Subcutaneous adipose tissue (tissue), 4 donors: ENCODE data around the gene KCTD18. TPM values are rescaled to one million over a fixed set of nuclear protein-coding genes. Genes with fewer than 3 reads are reported as not detected.

Source experiments
- CTCF ChIP-seq: fragments of 450-650 bp; IDR thresholded peaks from one replicate; pipeline ENCODE4 v1.5.1; 2016; ENCODE audit warnings: low read depth, mild to moderate bottlenecking, control low read depth, antibody characterized with exemption, moderate library complexity
- total RNA-seq, 4 donors: library from RNA; depleted of rRNA; stranded (reverse); fragments of >200 nt; gene quantifications; one replicate each; pipeline ENCODE4 v1.1.0, GENCODE V29; 2016

Gene KCTD18
- total RNA-seq, result 10 to 100 TPM; 18.9 to 26.0 (median 22.1) TPM

DNA sequence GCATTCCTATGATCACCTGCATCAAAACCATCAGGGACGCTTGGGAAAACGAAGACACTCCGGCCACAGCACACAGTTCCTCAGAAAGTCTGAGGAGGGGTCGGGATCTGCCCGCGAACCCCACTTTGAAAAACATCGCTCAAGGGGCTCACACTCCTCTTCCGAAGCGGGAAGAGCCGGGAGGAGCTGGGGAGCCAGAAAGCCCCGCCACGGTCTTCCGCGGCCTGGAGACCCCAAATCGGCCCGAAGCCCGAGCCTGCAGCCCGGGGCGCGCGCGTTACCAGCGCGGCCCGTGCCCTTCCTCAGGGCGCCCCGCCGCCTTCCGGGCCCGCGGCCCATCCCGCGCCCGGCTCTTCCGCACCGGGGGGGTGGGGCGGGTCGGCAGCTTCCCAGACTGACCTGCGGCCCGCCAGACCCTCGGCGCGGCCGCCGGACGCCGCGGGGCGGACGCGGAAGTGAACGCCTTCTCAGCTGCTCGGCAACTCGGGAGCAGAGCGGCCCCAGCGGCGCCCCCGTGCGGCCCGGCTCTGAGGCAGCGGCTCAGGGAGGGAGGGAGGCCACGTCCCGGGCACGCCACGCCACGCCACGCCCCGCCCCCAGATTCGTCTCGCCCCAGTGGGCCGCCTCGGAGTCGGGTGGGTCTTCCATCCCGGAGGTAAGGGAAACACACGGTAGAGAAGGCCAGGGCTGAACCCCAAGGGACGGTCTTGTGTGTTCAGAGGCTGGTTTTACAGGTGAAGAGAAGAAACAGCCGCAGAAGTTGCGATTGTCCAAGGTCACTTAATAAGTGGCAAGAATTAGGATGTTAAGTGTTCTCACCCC is at the start of gene KCTD18:
Gene KCTD18, minus strand, starts transcription at position 457 of the 822 bp plus-strand sequence. CDS start 3,052 bp downstream, outside the sequence.
- TF ChIP-seq CTCF, result no peak

GRCh38 chr2:200540793-200541192 is 30.9 kb upstream of the KCTD18 start:
- TF ChIP-seq CTCF, result no peak

DNA sequence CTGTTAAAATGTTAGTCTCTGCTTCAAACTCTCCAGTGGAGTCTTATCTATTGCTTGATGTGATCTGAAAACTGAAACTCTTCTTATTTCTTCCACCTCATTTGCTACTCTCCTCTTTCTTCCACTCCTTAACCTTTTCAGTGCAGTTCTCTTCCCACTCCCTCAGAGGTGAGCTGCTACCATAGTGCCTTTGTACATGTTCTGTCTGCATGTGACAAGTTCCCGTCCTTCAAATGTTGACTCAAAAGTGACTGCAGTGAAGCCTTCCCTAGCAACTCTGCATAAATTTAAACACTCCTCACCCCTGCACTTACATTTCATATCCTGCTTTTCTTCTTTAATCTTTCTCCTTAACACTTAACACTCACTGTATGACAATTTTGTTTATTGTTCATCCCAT is 28.3 kb upstream of the KCTD18 start:
- no peak for TF ChIP-seq CTCF

DNA sequence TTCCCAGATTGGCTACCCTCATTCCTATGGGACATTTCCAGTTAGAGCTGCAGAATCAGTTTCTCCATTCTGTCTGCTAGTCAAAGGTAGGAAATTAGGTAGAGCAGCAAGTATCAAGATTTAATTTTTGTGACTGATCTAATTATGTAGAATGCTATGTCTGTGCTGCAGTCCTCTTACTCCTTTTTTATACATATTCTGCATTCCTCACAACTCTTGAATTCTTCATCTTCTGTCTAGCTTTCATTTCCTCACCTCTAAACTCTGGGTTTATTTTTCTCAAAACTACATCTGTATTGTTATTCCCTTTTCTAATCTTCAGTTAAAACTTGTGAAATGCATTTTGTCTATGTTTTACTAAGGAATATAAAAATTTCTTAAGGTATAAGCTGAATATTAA is 24.7 kb upstream of the KCTD18 start:
- TF ChIP-seq CTCF, result no peak

DNA sequence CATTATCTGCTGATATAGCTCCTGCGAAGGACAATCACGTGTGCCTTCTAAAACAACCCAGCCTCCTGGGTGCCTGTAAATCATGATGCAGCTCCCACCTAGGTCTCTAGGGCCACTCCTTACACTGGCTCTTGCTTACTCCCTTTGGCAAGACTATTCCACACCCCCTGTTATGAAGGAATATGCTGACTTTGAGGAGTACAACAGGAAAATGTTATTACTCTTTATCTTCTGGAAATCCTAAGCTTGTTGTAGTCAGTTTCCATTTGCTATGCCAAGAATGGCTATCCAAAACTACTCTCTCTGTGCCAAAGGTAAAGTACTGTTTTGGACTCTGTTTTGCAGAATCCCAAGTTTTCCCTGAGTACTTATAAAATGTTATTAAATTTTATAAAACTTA is 23.9 kb upstream of the KCTD18 start:
- TF ChIP-seq CTCF, result no peak

GRCh38 chr2:200528228-200528627 is 18.4 kb upstream of the KCTD18 start:
- TF ChIP-seq CTCF, result no peak

DNA sequence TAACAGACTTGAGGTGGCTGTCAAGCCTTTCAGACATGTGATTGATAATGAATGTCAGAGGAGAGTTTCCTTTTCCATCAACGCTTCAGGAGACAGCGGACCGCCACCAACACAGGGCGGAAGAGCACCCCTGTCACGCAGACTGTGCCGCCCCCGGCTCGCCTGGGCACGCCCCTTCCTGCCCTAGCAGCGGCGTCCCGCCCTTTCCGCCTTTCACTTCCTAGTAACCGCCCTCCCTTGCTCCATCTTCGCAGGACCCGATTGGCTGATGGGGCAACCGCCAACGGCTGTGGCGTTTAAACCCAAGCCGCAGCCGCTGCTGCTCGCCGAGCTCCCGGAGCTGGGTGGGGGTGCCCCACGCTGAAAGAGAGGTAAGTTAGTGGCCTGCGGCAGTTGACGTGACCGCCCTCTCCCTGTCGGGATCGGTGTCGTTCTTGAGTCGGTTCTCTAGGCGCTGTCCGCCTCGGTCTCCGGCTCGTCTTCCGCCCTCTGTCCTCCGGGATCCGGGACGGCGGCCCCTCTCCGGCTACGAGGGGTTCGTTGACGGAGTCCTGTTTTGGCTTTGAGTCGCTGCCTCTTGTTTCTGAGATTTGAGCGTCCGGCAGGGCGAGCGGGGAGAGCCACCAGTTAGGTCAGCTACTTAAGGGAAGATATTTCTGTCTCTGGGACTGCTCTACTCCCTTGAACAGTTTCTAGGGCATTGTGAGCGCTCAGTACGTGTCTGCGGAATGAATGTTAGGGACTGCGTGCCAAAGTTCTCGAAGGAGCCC is 16.2 kb upstream of the KCTD18 start, which contains the start of gene SGO2:
Gene SGO2, plus strand, starts transcription at position 326 of the 770 bp plus-strand sequence. CDS start 6,769 bp downstream, outside the sequence.
- TF ChIP-seq CTCF, result no peak
